ENCODE measurements around the gene FYN.

GRCh38 chr6:111888928-111889695, 15.9 kb upstream of the FYN start:
- TF ChIP-seq POLR2A (IDR thresholded peaks at IDR 0.05) (no peak), CTCF (IDR thresholded peaks at IDR 0.05) (no peak), EP300 (IDR thresholded peaks at IDR 0.05; ENCODE audit: low read depth) (no peak), POLR2AphosphoS5 (IDR thresholded peaks at IDR 0.05) (no peak)

Data from transverse colon (tissue), 4 donors.